Stimulated activated CD4-positive, alpha-beta T cell treated with anti-CD3 and anti-CD28 coated beads, TNF-alpha, amount 100 ng/mL, for 24 hours (primary cell): ENCODE data around the gene MAP3K5.

Experiments
- DNase-seq, 3 experiments: peaks; one replicate each; pipeline ENCODE4 v3.0.0-alpha.2; 2020; ENCODE audit warnings: low read depth in 3 of 3

MAP3K5 gene

GRCh38 chr6:136750696-136751521 is 41.4 kb downstream of the MAP3K5 start:
- no peak for DNase-seq

- DNase-seq: no peak
Measured at GRCh38 chr6:136749359-136749997, 42.8 kb downstream of the MAP3K5 start.

- no peak for DNase-seq
Measured at GRCh38 chr6:136747507-136747906, 44.8 kb downstream of the MAP3K5 start.

GRCh38 chr6:136745300-136745699 is 47.0 kb downstream of the MAP3K5 start:
- no peak for DNase-seq

GRCh38 chr6:136744889-136745288 is 47.4 kb downstream of the MAP3K5 start:
- no peak for DNase-seq

- DNase-seq: no peak
Measured at GRCh38 chr6:136742125-136742524, 50.2 kb downstream of the MAP3K5 start.

GRCh38 chr6:136740050-136740974 is 52.0 kb downstream of the MAP3K5 start:
- no peak for DNase-seq

GRCh38 chr6:136739501-136739900 is 52.8 kb downstream of the MAP3K5 start:
- no peak for DNase-seq

- DNase-seq: no peak
Measured at GRCh38 chr6:136739071-136739470, 53.2 kb downstream of the MAP3K5 start.

- no peak for DNase-seq
Measured at GRCh38 chr6:136738692-136739057, 53.6 kb downstream of the MAP3K5 start.

GRCh38 chr6:136737871-136738691 is 54.2 kb downstream of the MAP3K5 start:
- DNase-seq: no peak

GRCh38 chr6:136737374-136737844 is 54.9 kb downstream of the MAP3K5 start:
- no peak for DNase-seq

GRCh38 chr6:136736281-136736960 is 55.9 kb downstream of the MAP3K5 start:
- no peak for DNase-seq

- no peak for DNase-seq
Measured at GRCh38 chr6:136734977-136735376, 57.3 kb downstream of the MAP3K5 start.

- no peak for DNase-seq
Measured at GRCh38 chr6:136732889-136733288, 59.4 kb downstream of the MAP3K5 start.

- DNase-seq: no peak
Measured at GRCh38 chr6:136729832-136730231, 62.4 kb downstream of the MAP3K5 start.

GRCh38 chr6:136728976-136729515 is 63.2 kb downstream of the MAP3K5 start:
- DNase-seq: no peak

- DNase-seq: no peak
Measured at GRCh38 chr6:136728033-136728939, 64.0 kb downstream of the MAP3K5 start.

- no peak for DNase-seq
Measured at GRCh38 chr6:136726837-136727557, 65.3 kb downstream of the MAP3K5 start.
